GM18517 (cell line): Measurements from ENCODE around the gene PFKP.

Experiments
- ATAC-seq: cut with Tn5 transposase; IDR thresholded peaks from one replicate; pipeline ENCODE4 v1.9.1; 2021; ENCODE audit warnings: mild to moderate bottlenecking, moderate library complexity; ENCODE audit not compliant: unreplicated experiment

PFKP gene

DNA sequence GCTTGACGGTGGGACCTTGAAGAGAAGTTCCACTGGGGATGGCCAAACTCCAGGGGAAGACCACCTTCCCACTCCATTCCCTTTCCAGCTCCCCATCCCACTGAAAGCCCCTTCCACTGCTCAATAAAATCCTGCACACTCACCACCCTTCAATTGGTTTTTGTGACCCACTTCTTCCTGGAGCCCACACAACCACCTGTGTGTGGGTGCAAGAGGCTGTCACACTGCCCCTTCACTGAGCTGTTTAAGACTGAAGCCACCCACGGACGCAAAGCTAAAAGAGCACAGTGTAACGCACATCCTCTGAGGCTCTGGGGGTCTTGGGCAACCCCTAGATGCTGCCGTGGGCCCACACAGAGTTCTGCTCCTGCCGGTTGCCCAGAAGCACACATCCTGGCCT is 118.0 kb downstream of the PFKP start:
- no peak for ATAC-seq

DNA sequence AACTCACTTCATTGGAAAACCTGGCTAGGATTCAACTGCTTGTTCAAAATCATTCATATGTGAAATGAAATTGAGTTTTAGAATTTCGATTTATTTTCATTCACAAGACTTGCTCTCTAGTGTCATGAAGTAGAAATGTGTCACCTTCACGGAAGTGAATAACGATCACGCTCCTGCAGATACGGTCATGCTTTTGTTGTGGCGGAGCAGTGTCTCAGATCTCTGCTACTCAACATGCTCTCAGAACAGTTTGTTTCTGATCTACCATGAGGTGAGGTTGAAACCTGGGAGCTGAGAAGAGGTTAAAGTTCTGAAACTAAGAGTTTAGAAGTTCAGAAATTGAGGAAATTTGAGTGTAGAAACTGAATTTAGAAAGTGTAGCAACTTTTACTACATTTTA is 119.0 kb downstream of the PFKP start:
- ATAC-seq: no peak
